ENCODE results near the gene GPC5. TPM values are rescaled to one million over a fixed set of nuclear protein-coding genes. Genes with fewer than 3 reads are reported as not detected.
"Not testable (repeated sequence)": the region's sequence is repeated elsewhere in the genome, so short reads cannot be mapped to it uniquely, and the experiment has no call there.

The GPC5 gene
- total RNA-seq, 8 experiments from 2014 or later: 0.10 to 4.1 (median 2.3) TPM; not detected in 2

DNA sequence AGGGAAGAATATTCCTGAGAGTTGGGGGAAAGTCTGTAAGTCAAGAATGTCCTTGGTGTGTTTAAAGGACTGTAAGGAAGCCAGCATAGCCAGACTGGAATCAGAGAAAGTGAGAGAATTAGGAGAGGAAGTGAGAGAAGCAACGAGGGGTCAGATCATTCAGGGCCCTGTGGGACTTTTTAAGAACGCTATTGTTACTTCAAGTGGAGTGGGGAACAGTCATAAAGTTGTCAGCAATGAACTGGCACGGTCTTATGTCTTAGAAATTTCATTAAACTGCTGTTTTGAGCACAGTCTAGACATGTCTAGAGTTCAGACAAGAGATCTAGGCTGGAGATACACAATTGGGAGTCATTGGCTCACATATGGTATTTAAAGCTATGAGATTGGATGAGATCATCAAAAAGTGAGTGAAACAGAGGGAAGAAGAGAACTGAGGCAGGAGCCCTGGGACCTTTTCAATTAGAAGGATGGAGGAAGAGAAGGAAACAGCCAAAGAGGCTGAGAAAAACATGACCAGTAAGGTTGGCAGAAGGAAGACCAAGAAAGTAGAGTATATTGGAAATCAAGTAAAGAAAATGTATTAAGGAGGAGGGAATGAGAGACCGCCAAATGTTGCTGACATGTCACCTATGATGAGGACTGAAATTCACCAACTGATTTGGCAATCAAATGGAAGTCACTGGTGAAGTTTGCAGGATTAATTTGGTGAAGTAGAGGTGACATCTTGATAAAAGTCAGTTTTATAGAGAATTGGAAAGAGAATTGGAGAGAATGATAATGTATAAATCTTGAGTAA, 263.5 kb downstream of the GPC5 start:
- Histone ChIP-seq H3K4me3 (no peak overlapping the region), H3K27ac (no peak overlapping the region), H3K4me1 (replicated peaks in 1 of 2) (peaks cover 0 to 13% of the 10 kb centered on the region in 2 donors)
- in situ Hi-C loops (cut with MboI; ENCODE audit: low pct_unique_long_range_greater_than_20kb in 2 of 9, low sequenced_read_pairs in 9 of 9, unreplicated experiment in 9 of 9): no loop called here
- ATAC-seq (replicated peaks in 6 of 8): no peak
- WGBS, 10 experiments: 0 to 91% (median 71%) methylated on average over 1 to 4 of the region's 4 CpGs

DNA sequence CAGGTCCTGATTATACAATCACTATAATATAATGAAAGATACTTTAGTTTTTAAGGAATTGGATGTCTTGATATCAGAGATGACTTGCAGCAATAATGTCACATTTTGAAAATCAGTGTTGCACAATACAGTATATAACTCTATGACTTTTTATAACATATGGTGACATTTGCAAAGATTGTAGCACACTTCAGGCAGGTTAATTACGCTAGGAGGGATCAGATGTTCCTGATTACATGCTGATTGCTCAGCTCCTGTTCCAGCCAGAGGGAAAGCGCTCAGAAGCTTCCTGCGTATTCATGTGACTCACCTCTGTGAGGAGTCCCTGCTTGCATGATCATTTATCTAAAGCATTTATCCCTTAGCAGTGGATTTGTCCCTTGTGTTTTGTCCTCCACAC, 265.6 kb downstream of the GPC5 start:
- H3K4me3 ChIP-seq: no peak overlapping the region
- in situ Hi-C loops (cut with MboI; ENCODE audit: low pct_unique_long_range_greater_than_20kb in 2 of 9, low sequenced_read_pairs in 9 of 9, unreplicated experiment in 9 of 9): no loop called here
- ATAC-seq (replicated peaks in 6 of 8): peak in 5 of 8 experiments; percentile 96 to 99 (median 98)
- H3K27ac ChIP-seq: no peak overlapping the region
- 0 to 80% (median 50%) methylated on average over 1 to 3 of the region's 3 CpGs; no CpG with 5 or more reads in 3 of the 10 experiments for WGBS, 10 experiments
- peaks cover 0 to 18% of the 10 kb centered on the region in 2 donors for H3K4me1 ChIP-seq (replicated peaks in 1 of 2)

DNA sequence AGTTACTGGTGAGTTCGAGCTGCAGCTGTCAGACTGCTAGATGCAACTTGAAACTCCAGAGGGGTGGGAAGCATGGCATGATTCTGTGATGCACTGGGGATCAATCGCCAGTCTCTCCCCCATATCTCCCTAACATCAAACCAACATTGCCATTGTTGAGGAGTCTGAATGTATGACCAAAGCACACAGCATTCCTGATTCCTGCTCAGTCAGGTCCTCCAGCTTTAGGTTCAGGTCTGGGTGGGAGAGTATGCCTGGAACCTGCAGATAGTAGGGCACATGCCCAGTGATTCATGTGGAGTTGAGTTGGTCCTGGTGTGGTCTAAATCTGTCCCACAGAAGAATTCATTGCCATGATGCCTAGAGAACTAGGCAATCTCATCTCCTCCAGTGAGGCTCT, 269.1 kb downstream of the GPC5 start:
- 0 to 100% (median 72%) methylated on average over 1 to 2 of the region's 2 CpGs; no CpG with 5 or more reads in 2 of the 10 experiments for WGBS, 10 experiments
- Histone ChIP-seq H3K27ac (no peak overlapping the region), H3K4me1 (replicated peaks in 1 of 2) (peaks cover 0 to 20% of the 10 kb centered on the region in 2 donors), H3K4me3 (no peak overlapping the region)
- no peak for ATAC-seq (replicated peaks in 6 of 8)
- in situ Hi-C loops (cut with MboI; ENCODE audit: low pct_unique_long_range_greater_than_20kb in 2 of 9, low sequenced_read_pairs in 9 of 9, unreplicated experiment in 9 of 9): no loop called here

DNA sequence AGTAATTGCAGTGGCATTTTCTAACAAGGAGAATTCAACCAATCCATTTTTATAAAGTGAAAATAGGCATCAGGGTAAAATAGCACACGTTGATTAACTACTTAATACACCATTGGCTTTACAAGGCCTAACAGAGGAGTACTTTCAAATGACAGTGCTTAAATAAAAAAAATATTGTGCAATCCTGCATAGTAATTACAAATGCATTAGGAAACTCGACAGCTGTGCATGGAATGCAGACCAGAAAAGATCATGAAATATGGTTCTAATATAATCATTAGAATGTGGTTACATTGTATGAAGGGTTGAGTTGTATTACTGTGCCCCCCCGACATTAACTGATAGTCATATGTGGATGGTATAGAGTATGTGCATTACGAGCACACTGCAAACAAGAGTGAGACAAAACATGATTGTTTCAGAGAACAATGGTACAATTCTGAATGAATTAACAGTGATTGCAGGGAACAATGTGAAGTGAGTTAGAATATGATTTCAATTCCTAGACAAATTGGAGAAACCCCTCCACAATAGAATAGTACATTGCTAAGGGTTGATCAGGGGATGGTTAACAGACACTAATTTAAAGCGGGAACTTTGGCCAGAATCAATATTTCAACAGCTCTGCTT, 270.6 kb downstream of the GPC5 start:
- in situ Hi-C loops (cut with MboI; ENCODE audit: low pct_unique_long_range_greater_than_20kb in 2 of 9, low sequenced_read_pairs in 9 of 9, unreplicated experiment in 9 of 9): no loop called here
- no peak overlapping the region for H3K4me3 ChIP-seq
- no peak overlapping the region for H3K27ac ChIP-seq
- ATAC-seq (replicated peaks in 6 of 8): peak in 1 of 8 experiments; percentile 42
- peaks cover 0 to 17% of the 10 kb centered on the region in 2 donors for H3K4me1 ChIP-seq (replicated peaks in 1 of 2)
- 0 to 95% (median 68%) methylated on average over 2 to 5 of the region's 5 CpGs for WGBS, 10 experiments

DNA sequence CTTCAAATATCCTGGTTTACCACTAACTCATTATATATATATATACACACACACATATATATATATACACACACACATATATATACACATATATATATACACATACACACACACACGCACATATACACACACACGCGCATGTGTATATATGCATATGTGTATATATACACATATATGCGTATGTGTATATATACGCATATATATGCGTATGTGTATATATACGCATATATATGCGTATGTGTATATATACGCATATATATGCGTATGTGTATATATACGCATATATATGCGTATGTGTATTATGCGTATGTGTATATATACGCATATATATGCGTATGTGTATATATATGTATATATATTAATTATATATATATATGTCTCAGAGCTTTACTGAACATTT, 275.9 kb downstream of the GPC5 start:
- peak in 1 of 8 experiments; percentile 19 for ATAC-seq (replicated peaks in 6 of 8)
- WGBS, 10 experiments: 57 to 100% (median 90%) methylated on average over 1 to 8 of the region's 15 CpGs; no CpG with 5 or more reads in 6 of the 10 experiments
- H3K4me3 ChIP-seq; in situ Hi-C loops (cut with MboI; ENCODE audit: low pct_unique_long_range_greater_than_20kb in 2 of 9, low sequenced_read_pairs in 9 of 9, unreplicated experiment in 9 of 9); H3K27ac ChIP-seq; H3K4me1 ChIP-seq (replicated peaks in 1 of 2): not testable (repeated sequence)

DNA sequence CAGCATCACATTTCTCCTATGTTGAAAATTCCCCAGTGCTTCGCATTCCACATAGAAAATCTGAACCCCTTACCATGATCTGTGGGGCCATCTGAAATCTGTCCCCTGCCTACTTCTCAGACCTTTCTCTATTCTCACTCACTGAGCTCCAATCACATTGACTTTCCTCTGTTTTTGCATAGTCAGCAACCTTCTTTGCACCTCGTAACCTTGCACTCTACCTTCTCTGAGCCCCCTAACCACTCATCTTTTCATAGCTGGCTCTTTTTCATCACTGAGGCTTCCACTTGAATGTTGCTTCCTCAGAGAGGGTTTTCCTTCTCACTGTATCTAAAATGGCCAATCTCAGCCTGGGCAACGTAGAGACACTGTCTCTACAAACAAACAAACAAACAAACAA, 286.3 kb downstream of the GPC5 start:
- in situ Hi-C loops (cut with MboI; ENCODE audit: low pct_unique_long_range_greater_than_20kb in 2 of 9, low sequenced_read_pairs in 9 of 9, unreplicated experiment in 9 of 9): no loop called here
- 0 to 100% (median 77%) methylated on average over 1 to 3 of the region's 3 CpGs; no CpG with 5 or more reads in 2 of the 10 experiments for WGBS, 10 experiments
- no peak overlapping the region for H3K27ac ChIP-seq
- peaks cover 0 to 15% of the 10 kb centered on the region in 2 donors for H3K4me1 ChIP-seq (replicated peaks in 1 of 2)
- H3K4me3 ChIP-seq: no peak overlapping the region
- no peak for ATAC-seq (replicated peaks in 6 of 8)

DNA sequence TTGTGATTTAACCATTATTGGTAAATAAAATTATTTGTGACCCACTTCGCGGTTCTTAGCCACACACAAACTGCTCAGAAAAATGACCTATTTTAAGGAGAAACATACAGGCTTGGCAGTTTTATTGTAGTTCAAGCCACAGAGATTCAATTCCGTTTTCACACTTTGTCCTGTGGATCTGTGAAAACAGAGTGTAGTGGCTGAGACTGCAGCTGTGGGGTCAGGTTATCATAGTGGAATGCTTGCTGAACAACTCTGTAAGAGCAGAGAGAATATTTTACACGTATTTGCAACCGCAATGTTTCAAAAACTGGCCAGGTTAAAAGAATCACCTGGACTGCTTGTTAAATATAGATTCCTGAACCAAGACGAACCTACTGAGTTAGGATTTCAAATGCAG, 292.5 kb downstream of the GPC5 start:
- 0 to 92% (median 80%) methylated on average over 1 to 6 of the region's 6 CpGs; no CpG with 5 or more reads in 1 of the 10 experiments for WGBS, 10 experiments
- no peaks in the 10 kb centered on the region for H3K4me1 ChIP-seq (replicated peaks in 1 of 2)
- H3K27ac ChIP-seq: no peak overlapping the region
- ATAC-seq (replicated peaks in 6 of 8): no peak
- in situ Hi-C loops (cut with MboI; ENCODE audit: low pct_unique_long_range_greater_than_20kb in 2 of 9, low sequenced_read_pairs in 9 of 9, unreplicated experiment in 9 of 9): no loop called here
- H3K4me3 ChIP-seq: no peak overlapping the region

DNA sequence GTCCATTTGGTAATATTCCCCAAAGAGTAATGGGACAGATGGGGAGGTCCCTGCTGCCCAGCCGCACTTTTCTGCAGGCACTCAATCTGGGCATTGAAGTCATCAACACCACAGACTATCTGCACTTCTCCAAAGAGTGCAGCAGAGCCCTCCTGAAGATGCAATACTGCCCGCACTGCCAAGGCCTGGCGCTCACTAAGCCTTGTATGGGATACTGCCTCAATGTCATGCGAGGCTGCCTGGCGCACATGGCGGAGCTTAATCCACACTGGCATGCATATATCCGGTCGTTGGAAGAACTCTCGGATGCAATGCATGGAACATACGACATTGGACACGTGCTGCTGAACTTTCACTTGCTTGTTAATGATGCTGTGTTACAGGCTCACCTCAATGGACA, 295.0 kb downstream of the GPC5 start:
- in situ Hi-C loops (cut with MboI; ENCODE audit: low pct_unique_long_range_greater_than_20kb in 2 of 9, low sequenced_read_pairs in 9 of 9, unreplicated experiment in 9 of 9): no loop called here
- Histone ChIP-seq H3K4me1 (replicated peaks in 1 of 2) (no peaks in the 10 kb centered on the region), H3K27ac (no peak overlapping the region), H3K4me3 (no peak overlapping the region)
- no peak for ATAC-seq (replicated peaks in 6 of 8)
- WGBS, 10 experiments: 20 to 100% (median 93%) methylated on average over 1 to 8 of the region's 11 CpGs; no CpG with 5 or more reads in 2 of the 10 experiments

DNA sequence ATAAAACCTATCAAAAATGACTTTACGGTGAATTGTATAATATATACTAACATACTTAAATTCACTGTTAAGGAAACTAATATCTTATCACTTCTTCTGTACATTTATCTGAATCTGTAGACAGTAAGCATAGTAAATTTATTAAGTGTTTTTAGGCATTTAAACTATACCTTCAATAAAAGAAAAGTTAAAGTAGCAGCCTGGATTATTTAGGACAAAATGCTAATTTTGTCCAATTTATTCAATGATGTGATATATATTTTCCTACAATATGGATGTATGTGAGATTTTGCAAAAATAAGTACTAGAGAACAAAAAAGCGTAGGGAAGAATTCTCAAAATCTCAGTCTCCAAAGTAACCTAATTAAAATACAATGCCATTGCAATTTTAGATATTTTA, 299.9 kb downstream of the GPC5 start:
- H3K27ac ChIP-seq: no peak overlapping the region
- 17 to 100% (median 64%) methylated on average over 1 to 2 of the region's 2 CpGs; no CpG with 5 or more reads in 2 of the 10 experiments for WGBS, 10 experiments
- in situ Hi-C loops (cut with MboI; ENCODE audit: low pct_unique_long_range_greater_than_20kb in 2 of 9, low sequenced_read_pairs in 9 of 9, unreplicated experiment in 9 of 9): no loop called here

DNA sequence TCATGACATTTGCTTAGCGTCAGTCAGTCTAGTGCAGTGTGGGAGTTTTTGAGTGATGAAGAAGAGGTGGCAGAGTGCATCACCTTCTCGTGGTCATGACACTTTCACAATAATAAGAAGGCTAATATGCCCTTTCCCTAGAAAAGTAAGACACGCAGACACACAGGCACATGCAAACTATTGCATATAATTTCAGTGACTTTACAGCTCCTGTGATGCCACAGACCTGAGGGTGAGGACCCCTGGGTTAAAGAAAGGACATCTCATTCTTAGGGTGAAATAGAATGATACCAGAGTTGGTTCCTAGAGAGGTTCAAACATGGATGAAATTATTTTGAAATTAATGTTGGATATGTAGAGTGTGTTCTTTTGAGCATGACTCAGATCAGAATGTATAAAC, 300.3 kb downstream of the GPC5 start:
- 0 to 100% (median 80%) methylated on average over 1 to 3 of the region's 3 CpGs; no CpG with 5 or more reads in 1 of the 10 experiments for WGBS, 10 experiments
- Histone ChIP-seq H3K4me3 (no peak overlapping the region), H3K27ac (no peak overlapping the region), H3K4me1 (replicated peaks in 1 of 2) (no peaks in the 10 kb centered on the region)
- no peak for ATAC-seq (replicated peaks in 6 of 8)
- in situ Hi-C loops (cut with MboI; ENCODE audit: low pct_unique_long_range_greater_than_20kb in 2 of 9, low sequenced_read_pairs in 9 of 9, unreplicated experiment in 9 of 9): no loop called here

More for the DNA sequence above, 299.9 kb downstream of the GPC5 start:
- Histone ChIP-seq H3K4me1 (replicated peaks in 1 of 2) (no peaks in the 10 kb centered on the region), H3K4me3 (no peak overlapping the region)
- no peak for ATAC-seq (replicated peaks in 6 of 8)

DNA sequence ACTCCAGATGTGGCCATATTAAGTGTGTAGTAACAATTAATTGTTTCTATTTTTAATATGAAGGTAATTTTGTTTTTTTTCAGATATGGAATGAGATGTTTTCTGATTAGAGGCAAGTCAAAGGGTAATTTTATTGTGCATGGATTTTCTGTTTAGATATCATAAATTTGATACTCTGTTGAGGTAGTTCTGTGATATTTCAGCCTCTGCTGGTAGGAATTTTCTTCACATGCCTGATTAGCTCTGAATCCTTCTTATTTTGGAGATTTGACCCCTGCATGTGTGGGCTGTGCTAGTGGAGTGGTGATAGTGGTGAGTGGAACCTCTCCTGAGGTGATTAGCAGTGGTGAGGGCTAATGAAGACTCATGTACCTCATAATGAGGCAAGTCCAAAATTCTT, 301.4 kb downstream of the GPC5 start:
- no peak for ATAC-seq (replicated peaks in 6 of 8)
- Histone ChIP-seq H3K4me3 (no peak overlapping the region), H3K27ac (no peak overlapping the region), H3K4me1 (replicated peaks in 1 of 2) (no peaks in the 10 kb centered on the region)
- in situ Hi-C loops (cut with MboI; ENCODE audit: low pct_unique_long_range_greater_than_20kb in 2 of 9, low sequenced_read_pairs in 9 of 9, unreplicated experiment in 9 of 9): loop anchor here in 1 of 9 experiments (25.0 kb wide), 1 partner anchor 313 kb away; the partner anchor contains the start of gene GPC5

DNA sequence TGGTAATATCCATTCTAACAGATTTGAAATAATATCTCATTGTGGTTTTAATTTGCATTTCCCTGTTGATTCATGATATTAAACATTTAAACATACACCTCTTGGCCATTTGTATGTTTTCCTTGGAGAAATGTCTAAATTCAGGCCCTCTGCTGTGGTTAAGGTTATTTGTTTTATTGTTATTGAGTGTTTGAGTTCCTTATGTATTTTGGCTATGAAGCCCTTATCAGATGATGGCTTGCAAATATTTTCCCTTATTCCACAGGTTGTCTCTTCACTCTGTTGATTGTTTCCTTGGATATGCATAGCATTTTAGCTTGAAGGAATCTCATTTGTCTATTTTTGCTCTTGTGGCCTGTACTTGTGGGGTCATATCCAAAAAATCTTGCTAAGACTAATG, 303.6 kb downstream of the GPC5 start:
- H3K27ac ChIP-seq: no peak overlapping the region
- H3K4me1 ChIP-seq (replicated peaks in 1 of 2): no peaks in the 10 kb centered on the region
- H3K4me3 ChIP-seq: no peak overlapping the region
- in situ Hi-C loops (cut with MboI; ENCODE audit: low pct_unique_long_range_greater_than_20kb in 2 of 9, low sequenced_read_pairs in 9 of 9, unreplicated experiment in 9 of 9): loop anchor here in 1 of 9 experiments (25.0 kb wide), 1 partner anchor 315 kb away; the partner anchor contains the start of gene GPC5
- ATAC-seq (replicated peaks in 6 of 8): no peak

DNA sequence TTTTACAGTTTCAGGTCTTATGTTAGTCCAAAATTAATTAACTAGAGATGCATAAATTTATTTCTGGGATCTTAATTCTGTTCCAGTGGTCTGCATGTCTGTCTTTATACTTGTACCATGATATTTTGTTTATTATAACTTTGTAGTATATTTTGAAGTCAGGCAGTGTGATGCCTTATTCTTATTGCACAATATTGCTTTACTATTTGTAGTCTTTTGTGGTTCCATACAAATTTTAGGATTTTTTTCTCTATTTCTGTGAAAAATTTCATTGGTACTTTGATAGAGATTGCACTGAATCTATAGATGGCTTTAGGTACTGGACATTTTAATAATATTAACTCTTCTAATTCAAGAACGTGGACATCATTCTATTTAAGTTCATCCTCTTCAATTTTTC, 304.0 kb downstream of the GPC5 start:
- WGBS, 10 experiments: 0 to 67% (median 31%) methylated on average over 1 of the region's 1 CpG
- no peak for ATAC-seq (replicated peaks in 6 of 8)
- Histone ChIP-seq H3K4me1 (replicated peaks in 1 of 2) (no peaks in the 10 kb centered on the region), H3K4me3 (no peak overlapping the region), H3K27ac (no peak overlapping the region)
- in situ Hi-C loops (cut with MboI; ENCODE audit: low pct_unique_long_range_greater_than_20kb in 2 of 9, low sequenced_read_pairs in 9 of 9, unreplicated experiment in 9 of 9): loop anchor here in 1 of 9 experiments (25.0 kb wide), 1 partner anchor 315 kb away; the partner anchor contains the start of gene GPC5

Data from motor neuron (in vitro differentiated cells).